H1 (cell line): ENCODE data around the gene NHERF2. TPM values are rescaled to one million over a fixed set of nuclear protein-coding genes. Genes with fewer than 3 reads are reported as not detected.

ENCODE experiments used
- CHD7 ChIP-seq: fragments of 300-600 bp; sonication (generic); IDR thresholded peaks from 2 replicates; pipeline ENCODE4 v1.7.1; 2012; ENCODE audit warnings: low read length, moderate library complexity, mild to moderate bottlenecking, inconsistent platforms; ENCODE audit not compliant: insufficient replicate concordance
- polyA plus RNA-seq, 7 experiments: library from polyadenylated mRNA; depleted of rRNA in 3 of 7; stranded (reverse) in 5 of 7; unstranded in 2 of 7; fragments of >200 nt in 5 of 7; fragments of 200-250 nt in 2 of 7; gene quantifications; 1 replicate in 5 of 7; 2 replicates in 1 of 7; 4 replicates in 1 of 7; pipeline versions ENCODE4 v1.2.1 to v1.2.3, GENCODE V29; 2011 to 2013; ENCODE audit warnings: missing spikeins in 2 of 7, mixed read lengths in 2 of 7
- total RNA-seq: library from RNA; stranded (reverse); fragmentation: NEBNext Ultra II Directional; extraction: Animal tissue kit (Norgen Biotek cat#: 25700); gene quantifications from 2 replicates; pipeline ENCODE4 v1.2.1, GENCODE V29; 2021

NHERF2 gene
- total and polyA plus RNA-seq, 2 of the 8 experiments (the other 6 are each of a cell fraction or from before 2014, with no cell fraction given): 13.9 to 19.3 TPM

- TF ChIP-seq CHD7: no peak
These were observed 45.3 kb upstream of the NHERF2 start, which contains the start of gene NOXO1 (continued) for GRCh38 chr16:1981398-1981836.
